IPS DF 6.9 (cell line): Measurements from ENCODE around the gene RASL10B.
"Not testable (repeated sequence)": the region's sequence is repeated elsewhere in the genome, so short reads cannot be mapped to it uniquely, and the experiment has no call there.

ENCODE experiments used
- DNase-seq: peaks from one replicate; pipeline ENCODE4 v3.0.0-alpha.2; 2013; ENCODE audit warnings: low read depth, low spot score
- H3K27ac ChIP-seq: one replicate; pipeline ENCODE4 v1.5.1; 2013; ENCODE audit warnings: low read length, control low read depth
- H3K27me3 ChIP-seq: 2 replicates; pipeline ENCODE4 v1.6.1; 2013; ENCODE audit warnings: mild to moderate bottlenecking, low read length; ENCODE audit not compliant: control insufficient read depth, insufficient read depth
- H3K36me3 ChIP-seq: 2 replicates; pipeline ENCODE4 v1.6.1; 2013; ENCODE audit warnings: low read length; ENCODE audit not compliant: control insufficient read depth, insufficient read depth
- H3K4me1 ChIP-seq: 2 replicates; pipeline ENCODE4 v1.6.1; 2013; ENCODE audit warnings: low read length; ENCODE audit not compliant: control insufficient read depth, insufficient read depth
- H3K4me3 ChIP-seq: 2 replicates; pipeline ENCODE4 v1.5.1; 2013; ENCODE audit warnings: mild to moderate bottlenecking, low read length
- H3K9me3 ChIP-seq: 2 replicates; pipeline ENCODE4 v1.6.1; 2013; ENCODE audit warnings: low read length, inconsistent platforms; ENCODE audit not compliant: control insufficient read depth, insufficient read depth
- WGBS: extraction: QIAGEN DNeasy Blood & Tissue Kit; methylation state at CpG from one replicate; pipeline ENCODE4 v1.1.7; 2013; ENCODE audit warnings: mixed read lengths, missing lambda C conversion rate; ENCODE audit not compliant: insufficient read length, insufficient coverage; 5-methylcytosine and 5-hydroxymethylcytosine counted together

The RASL10B gene

GRCh38 chr17:35749560-35750412, 18.3 kb downstream of the RASL10B start:
- H3K27me3 ChIP-seq = no peaks in the 10 kb centered on the region
- no peak overlapping the region for H3K27ac ChIP-seq
- H3K36me3 ChIP-seq = no peaks in the 10 kb centered on the region
- H3K9me3 ChIP-seq = no peaks in the 10 kb centered on the region
- peaks cover 5% of the 10 kb centered on the region for H3K4me1 ChIP-seq
- no CpG with 5 or more reads among the region's 35 CpGs for WGBS
- no peak overlapping the region for H3K4me3 ChIP-seq
- no peak for DNase-seq

DNA sequence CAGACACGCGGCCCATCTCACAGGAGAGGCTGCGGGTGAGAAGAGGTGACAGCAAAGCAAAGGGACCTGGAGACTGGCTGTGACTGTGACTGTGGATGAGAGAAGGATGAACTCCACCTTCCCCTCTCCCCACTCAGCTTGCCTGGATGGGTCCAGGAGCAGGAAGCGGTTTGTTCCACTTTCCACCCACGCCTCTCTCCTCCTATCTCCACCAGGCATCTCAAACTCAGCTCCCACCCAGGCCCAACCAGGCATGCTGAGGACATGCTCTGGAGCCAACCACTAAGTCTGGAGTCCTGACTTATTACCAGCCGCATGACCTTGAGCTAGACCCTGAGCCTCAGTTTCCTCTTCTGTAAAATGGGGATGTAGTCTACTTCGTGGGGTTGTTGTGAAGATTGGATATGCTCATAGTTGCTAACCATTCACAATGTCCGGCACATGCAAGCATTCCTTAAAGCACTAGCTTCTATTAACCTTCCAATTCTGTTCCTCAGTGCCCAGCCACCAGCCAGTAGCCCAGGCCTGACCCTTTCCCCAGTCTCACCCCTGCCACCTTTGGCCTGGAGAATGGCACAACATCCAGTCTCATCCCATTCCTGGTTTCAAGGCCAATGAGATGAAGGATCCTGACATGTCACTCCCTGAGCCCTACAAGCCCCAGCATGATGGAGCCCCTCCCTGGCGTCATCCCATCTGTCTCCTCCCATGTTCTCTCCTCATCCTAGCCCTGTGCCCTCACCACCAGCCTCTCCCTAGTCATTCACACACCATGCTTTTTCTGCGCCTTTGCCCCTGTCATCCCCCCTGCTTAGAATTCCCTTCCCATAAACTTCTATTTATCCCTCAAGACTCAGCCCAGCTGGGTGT, 19.3 kb downstream of the RASL10B start:
- no peaks in the 10 kb centered on the region for H3K9me3 ChIP-seq
- no peaks in the 10 kb centered on the region for H3K27me3 ChIP-seq
- H3K36me3 ChIP-seq = no peaks in the 10 kb centered on the region
- no peak overlapping the region for H3K4me3 ChIP-seq
- H3K4me1 ChIP-seq = peaks cover 5% of the 10 kb centered on the region
- no peak for DNase-seq
- H3K27ac ChIP-seq = no peak overlapping the region
- WGBS = no CpG with 5 or more reads among the region's 10 CpGs

DNA sequence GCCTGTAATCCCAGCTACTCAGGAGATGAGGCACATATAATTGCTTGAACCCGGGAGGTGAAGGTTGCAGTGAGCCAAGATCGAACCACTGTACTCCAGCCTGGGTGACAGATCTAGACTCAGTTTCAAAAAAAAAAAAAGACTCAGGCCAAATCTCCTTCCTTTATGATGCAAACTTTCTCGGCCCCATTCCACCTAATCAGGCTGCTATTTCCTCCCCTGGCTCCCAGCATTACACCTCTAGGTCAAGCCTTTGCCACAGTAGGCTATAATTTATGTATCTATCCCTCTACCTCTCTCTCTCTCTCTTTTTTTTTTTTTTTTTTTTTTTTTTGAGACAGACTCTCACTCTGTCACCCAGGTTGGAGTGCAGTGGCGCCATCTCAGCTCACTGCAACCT, 20.1 kb downstream of the RASL10B start:
- not testable (repeated sequence) for H3K27me3 ChIP-seq, DNase-seq, H3K36me3 ChIP-seq, H3K9me3 ChIP-seq, H3K4me3 ChIP-seq, H3K4me1 ChIP-seq, H3K27ac ChIP-seq
- no CpG with 5 or more reads among the region's 4 CpGs for WGBS

DNA sequence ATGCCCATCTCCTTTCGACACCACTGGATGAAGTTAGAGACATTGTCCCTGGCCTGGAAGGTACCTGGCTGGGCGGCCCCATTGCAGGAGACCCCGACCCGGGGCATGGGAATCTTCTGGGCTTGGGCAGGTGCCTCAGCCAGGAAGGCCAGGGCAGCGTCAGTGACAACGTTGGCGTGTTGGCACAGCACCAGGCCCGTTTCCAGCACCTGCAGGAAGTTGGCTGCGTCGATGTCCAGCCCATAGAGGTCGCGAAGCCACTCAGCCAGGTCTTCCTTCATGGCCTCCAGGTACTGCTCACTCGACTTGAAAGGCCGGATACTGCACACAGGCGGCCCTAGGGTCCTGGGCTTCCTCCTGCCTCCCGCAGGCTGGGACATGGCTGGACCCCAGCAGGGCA, 21.0 kb downstream of the RASL10B start:
- no peaks in the 10 kb centered on the region for H3K9me3 ChIP-seq
- DNase-seq = no peak
- H3K4me3 ChIP-seq = no peak overlapping the region
- H3K27me3 ChIP-seq = no peaks in the 10 kb centered on the region
- no CpG with 5 or more reads among the region's 16 CpGs for WGBS
- H3K27ac ChIP-seq = no peak overlapping the region
- H3K36me3 ChIP-seq = no peaks in the 10 kb centered on the region
- H3K4me1 ChIP-seq = peaks cover 5% of the 10 kb centered on the region

DNA sequence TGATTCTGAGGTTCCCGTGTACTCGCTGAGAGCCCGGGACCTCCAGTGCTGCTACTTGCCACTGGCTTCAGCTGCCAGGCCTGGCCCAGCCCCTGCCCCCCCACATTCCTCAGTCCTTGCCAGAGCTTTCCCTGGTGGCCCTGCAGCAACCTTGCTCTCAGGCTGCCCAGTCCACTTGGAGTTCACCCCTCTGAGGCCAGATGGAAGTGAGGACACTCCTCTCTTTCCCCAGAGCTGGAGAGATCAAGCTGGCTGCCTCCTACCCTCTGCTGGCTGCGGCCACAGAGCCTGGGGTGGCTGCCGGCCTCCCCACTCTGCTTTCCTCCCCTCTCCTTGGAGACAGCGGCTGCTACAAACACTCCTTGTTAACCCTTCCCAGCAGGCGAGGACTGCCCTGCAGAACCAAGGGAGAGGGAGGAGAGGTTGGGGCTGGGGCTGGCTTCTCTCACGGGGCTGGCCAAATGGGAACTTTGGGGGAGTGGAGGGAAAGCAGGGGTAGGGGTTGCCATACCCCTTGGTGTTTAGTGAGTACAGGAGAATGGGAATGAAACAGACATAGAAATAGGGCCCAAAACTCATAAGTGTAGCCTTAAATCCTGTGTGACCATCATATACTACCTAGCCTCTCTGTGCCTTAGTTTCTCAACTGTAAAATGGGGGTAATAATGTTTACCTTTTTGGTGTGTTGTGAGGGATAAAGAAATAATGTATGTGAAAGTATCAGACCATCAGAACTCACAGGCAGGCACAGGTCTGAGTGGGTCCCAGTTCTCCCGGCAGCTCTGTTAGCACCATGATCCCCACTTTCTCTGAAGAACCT, 21.7 kb downstream of the RASL10B start, which contains the start of gene GAS2L2:
Gene GAS2L2, minus strand, starts transcription at position 295 of the 820 bp plus-strand sequence. CDS start 389 bp downstream, outside the sequence.
- no peak within 1 kb of the TSS for H3K4me3 ChIP-seq
- H3K9me3 ChIP-seq = no peaks in the 10 kb centered on the region
- H3K36me3 ChIP-seq = no peaks in the 10 kb centered on the region
- no peak for DNase-seq
- no peak within 1 kb of the TSS for H3K27ac ChIP-seq
- H3K27me3 ChIP-seq = no peaks in the 10 kb centered on the region
- no CpG with 5 or more reads among the region's 9 CpGs for WGBS
- H3K4me1 ChIP-seq = peaks cover 5% of the 10 kb centered on the region

- no peaks in the 10 kb centered on the region for H3K9me3 ChIP-seq
- H3K4me1 ChIP-seq = peaks cover 5% of the 10 kb centered on the region; the same call in 1 of the 2 replicates
- H3K27ac ChIP-seq = no peak overlapping the region
- H3K36me3 ChIP-seq = no peaks in the 10 kb centered on the region
- H3K27me3 ChIP-seq = no peaks in the 10 kb centered on the region
- no peak for DNase-seq
- no peak overlapping the region for H3K4me3 ChIP-seq
Measured at GRCh38 chr17:35757243-35757642, 25.8 kb downstream of the RASL10B start.

DNA sequence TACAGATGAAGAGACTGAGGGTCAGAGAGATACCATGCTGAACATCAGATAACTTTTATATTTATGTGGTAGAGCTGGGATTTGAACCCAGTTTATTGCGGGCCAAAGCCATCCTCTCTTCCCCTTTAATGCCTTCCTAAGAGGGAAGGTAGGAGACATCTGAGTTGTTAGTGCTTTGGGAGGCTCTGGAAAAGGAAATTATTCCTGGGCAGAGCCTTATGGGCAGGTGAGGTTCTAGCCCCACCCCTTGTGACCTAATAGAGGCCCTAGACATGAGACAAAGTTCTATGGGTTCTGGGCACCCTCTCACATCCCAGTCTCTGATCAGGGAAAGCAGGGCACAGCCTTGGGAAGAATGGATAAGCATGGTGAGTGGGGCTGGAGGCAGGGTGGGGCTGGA, 29.1 kb downstream of the RASL10B start, which contains the start of gene C17orf50:
Gene C17orf50, plus strand, starts transcription at position 301 of the 400 bp plus-strand sequence. Its CDS starts 55 bp downstream, at position 356.
- whole genome bisulfite sequencing = no CpG with 5 or more reads among the region's 1 CpG
- no peaks in the 10 kb centered on the region for H3K36me3 ChIP-seq
- DNase-seq = no peak

DNA sequence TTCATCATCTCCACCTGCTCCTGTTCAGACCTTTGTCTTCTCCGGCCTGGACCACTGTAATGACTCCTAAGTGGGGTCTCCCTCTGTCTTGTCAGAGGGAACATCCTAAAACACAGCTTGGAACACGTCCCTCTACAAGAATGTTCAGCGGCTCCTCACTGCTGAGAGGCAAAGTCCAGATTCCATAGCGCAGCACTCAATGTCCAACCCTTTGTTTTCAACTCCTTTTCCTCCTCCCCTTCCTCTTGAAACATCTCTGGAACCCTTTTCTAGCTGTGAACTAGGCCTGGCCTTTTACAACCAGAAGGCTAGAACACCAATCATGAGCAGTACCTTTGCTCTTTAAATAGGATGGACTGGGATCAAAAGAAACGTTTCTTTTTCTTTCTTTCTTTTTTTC, 30.2 kb downstream of the RASL10B start:
- no peaks in the 10 kb centered on the region for H3K27me3 ChIP-seq
- H3K36me3 ChIP-seq = no peaks in the 10 kb centered on the region
- H3K9me3 ChIP-seq = no peaks in the 10 kb centered on the region
- no peak overlapping the region for H3K4me3 ChIP-seq
- peaks cover 2% of the 10 kb centered on the region; the same call in 1 of the 2 replicates for H3K4me1 ChIP-seq
- DNase-seq = no peak
- no CpG with 5 or more reads among the region's 5 CpGs for WGBS
- H3K27ac ChIP-seq = no peak overlapping the region

More for the DNA sequence above, 29.1 kb downstream of the RASL10B start, which contains the start of gene C17orf50:
- H3K4me1 ChIP-seq = peaks cover 1% of the 10 kb centered on the region; the same call in 1 of the 2 replicates
- H3K9me3 ChIP-seq = no peaks in the 10 kb centered on the region
- H3K27ac ChIP-seq = no peak within 1 kb of the TSS
- no peak within 1 kb of the TSS for H3K4me3 ChIP-seq
- no peaks in the 10 kb centered on the region for H3K27me3 ChIP-seq

DNA sequence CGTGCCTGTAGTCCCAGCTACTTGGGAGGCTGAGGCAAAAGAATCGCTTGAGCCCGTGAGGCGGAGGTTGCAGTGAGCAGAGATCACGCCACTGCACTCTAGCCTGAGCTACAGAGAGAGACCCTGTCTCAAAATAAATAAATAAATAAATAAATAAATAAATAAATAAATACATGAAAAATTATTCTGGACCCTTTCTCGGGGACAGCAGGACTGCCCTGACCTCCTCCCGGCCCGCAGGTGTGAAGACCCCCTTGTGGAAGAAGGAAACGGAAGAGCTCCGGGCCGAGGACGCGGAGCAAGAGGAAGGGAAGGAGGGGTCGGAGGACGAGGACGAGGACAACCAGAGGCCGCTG, 32.3 kb downstream of the RASL10B start:
- Histone ChIP-seq H3K4me3 (no peak overlapping the region; the same call in 1 of the 2 replicates), H3K27ac (no peak overlapping the region), H3K9me3 (no peaks in the 10 kb centered on the region), H3K4me1 (peaks cover 2% of the 10 kb centered on the region; the same call in 1 of the 2 replicates), H3K27me3 (no peaks in the 10 kb centered on the region), H3K36me3 (no peaks in the 10 kb centered on the region)
- DNase-seq = no peak
- WGBS = no CpG with 5 or more reads among the region's 17 CpGs
